ENCODE measurements around the gene TEX22. TPM values are rescaled to one million over a fixed set of nuclear protein-coding genes. Genes with fewer than 3 reads are reported as not detected.

TEX22 gene
- total RNA-seq, 1 donor from 2014 or later: 0.60 TPM

DNA sequence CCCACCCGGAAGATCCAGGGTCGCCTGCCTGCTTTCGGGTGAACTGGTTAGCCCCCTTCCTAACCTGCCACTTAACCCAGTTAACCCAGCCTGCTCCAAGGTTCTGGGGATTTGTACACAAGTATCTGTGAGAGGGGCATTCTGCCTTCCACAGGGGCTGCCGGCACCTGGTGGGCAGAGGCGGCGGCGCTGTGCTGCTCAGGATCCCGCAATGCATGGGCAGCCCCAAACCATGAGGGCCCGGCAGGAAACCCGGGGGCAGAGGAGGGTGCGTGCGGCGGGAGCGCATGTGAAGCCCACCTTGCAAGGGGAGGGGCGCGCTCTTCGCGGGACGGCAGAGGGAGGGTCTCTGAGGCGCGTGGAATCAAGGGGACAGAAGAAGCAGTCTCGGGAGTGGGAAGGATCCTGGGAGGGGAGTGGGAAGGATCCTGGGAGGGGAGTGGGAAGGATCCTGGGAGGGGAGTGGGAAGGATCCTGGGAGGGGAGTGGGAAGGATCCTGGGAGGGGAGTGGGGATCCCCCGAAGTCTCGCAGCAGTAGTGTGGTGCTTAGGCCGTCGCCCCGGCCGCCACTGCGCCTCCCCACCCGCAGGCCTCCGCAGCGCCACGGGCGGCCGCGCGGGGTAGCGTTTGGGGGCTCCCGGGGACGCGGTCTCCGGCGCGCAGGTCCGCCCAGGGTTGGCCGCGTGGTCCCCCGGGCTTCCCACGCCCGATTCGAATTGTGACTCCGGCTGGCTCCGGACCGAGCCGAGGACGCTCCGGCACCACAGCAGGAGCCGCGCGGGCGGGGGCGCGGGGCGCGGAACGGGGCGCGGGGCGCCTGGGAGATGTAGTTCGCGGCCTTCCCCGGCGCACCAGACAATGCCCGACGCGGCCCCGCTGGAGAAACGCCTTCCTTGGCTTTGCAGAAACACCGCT is 16.4 kb downstream of the TEX22 start:
- no peak for DNase-seq (ENCODE audit: low spot score)
- no peaks in the 10 kb centered on the region for H3K36me3 Mint-ChIP-seq (ENCODE audit: low read depth)
- TF ChIP-seq, protein P1, sequence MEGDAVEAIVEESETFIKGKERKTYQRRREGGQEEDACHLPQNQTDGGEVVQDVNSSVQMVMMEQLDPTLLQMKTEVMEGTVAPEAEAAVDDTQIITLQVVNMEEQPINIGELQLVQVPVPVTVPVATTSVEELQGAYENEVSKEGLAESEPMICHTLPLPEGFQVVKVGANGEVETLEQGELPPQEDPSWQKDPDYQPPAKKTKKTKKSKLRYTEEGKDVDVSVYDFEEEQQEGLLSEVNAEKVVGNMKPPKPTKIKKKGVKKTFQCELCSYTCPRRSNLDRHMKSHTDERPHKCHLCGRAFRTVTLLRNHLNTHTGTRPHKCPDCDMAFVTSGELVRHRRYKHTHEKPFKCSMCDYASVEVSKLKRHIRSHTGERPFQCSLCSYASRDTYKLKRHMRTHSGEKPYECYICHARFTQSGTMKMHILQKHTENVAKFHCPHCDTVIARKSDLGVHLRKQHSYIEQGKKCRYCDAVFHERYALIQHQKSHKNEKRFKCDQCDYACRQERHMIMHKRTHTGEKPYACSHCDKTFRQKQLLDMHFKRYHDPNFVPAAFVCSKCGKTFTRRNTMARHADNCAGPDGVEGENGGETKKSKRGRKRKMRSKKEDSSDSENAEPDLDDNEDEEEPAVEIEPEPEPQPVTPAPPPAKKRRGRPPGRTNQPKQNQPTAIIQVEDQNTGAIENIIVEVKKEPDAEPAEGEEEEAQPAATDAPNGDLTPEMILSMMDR (IDR thresholded peaks at IDR 0.05): peak; percentile 85
- no peaks in the 10 kb centered on the region for H3K27me3 Mint-ChIP-seq (ENCODE audit: low read depth)
- no peak overlapping the region for H3K27ac Mint-ChIP-seq (ENCODE audit: unreplicated experiment)
- no peaks in the 10 kb centered on the region for H3K9me3 Mint-ChIP-seq (ENCODE audit: low read depth)
- peaks cover 22% of the 10 kb centered on the region for H3K4me1 Mint-ChIP-seq (ENCODE audit: low read depth)
- peak overlapping the region; percentile 62 for H3K4me3 Mint-ChIP-seq (ENCODE audit: unreplicated experiment)

DNA sequence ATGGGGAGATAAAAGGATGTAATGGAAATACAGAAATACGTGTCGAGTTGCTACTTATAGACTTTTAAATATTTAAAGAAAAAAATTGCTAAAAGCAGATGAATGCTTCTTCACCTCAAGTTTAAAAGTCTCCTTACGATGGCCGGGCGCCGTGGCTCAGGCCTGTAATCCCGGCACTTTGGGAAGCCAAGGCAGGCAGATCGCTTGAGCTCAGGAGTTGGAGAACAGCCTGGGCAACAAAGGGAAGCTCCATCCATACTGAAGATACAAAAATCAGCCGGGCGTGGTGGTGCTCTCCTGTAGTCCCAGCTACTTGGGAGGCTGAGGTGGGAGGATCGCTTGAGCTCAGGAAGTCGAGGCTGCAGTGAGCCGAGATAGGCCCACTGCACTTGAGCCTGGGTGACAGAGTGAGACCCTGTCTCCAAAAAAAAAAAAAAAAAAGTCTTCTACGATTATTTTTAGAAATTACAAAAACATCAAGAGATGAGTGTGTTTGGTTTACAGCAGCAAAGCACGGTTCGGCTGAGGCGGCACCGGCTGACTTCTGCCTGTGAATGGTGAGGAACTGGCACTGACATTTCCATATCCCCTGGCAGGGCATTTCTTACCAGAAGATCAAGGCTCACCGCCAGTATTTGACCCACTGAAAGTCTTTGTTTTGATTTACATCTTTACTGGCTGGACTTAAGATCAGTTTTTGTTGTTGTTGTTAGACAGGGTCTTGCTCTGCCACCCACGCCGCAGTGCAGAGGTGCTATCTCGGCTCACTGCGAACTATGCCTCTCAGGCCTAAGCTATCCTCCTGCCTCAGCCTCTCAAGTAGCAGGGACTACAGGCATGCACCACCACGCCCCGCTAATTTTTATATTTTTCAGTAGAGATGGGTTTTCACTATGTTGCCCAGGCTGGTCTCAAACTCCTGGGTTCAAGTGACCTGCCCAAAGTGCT is 17.4 kb downstream of the TEX22 start:
- no peaks in the 10 kb centered on the region for H3K9me3 Mint-ChIP-seq (ENCODE audit: low read depth)
- no peaks in the 10 kb centered on the region for H3K27me3 Mint-ChIP-seq (ENCODE audit: low read depth)
- peak overlapping the region; percentile 62 for H3K4me3 Mint-ChIP-seq (ENCODE audit: unreplicated experiment)
- H3K27ac Mint-ChIP-seq (ENCODE audit: unreplicated experiment): no peak overlapping the region
- TF ChIP-seq, protein P1 (IDR thresholded peaks at IDR 0.05): no peak
- no peak for DNase-seq (ENCODE audit: low spot score)
- H3K4me1 Mint-ChIP-seq (ENCODE audit: low read depth): peaks cover 22% of the 10 kb centered on the region
- H3K36me3 Mint-ChIP-seq (ENCODE audit: low read depth): no peaks in the 10 kb centered on the region

DNA sequence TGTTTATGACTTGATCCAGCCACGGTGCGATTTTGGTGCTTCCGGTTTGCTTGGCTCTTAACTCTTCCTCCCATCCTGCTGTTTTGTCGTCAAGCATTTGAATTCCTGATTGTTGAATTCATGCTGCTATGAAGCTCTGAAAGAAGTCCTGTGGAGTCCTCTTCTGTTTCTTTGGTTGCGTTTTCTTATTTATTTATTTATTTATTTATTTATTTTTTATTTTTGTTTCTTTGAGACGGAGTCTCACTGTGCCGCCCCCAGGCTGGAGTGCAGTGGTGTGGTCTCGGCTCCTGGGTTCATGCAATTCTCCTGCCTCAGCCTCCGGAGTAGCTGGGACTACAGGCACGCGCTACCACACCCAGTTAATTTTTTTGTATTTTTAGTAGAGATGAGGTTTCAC is 18.3 kb downstream of the TEX22 start:
- TF ChIP-seq, protein P1 (IDR thresholded peaks at IDR 0.05): no peak
- DNase-seq (ENCODE audit: low spot score): no peak
- H3K4me1 Mint-ChIP-seq (ENCODE audit: low read depth): peaks cover 29% of the 10 kb centered on the region
- no peaks in the 10 kb centered on the region for H3K27me3 Mint-ChIP-seq (ENCODE audit: low read depth)
- no peaks in the 10 kb centered on the region for H3K36me3 Mint-ChIP-seq (ENCODE audit: low read depth)
- no peaks in the 10 kb centered on the region for H3K9me3 Mint-ChIP-seq (ENCODE audit: low read depth)
- no peak overlapping the region for H3K27ac Mint-ChIP-seq (ENCODE audit: unreplicated experiment)
- H3K4me3 Mint-ChIP-seq (ENCODE audit: unreplicated experiment): no peak overlapping the region

DNA sequence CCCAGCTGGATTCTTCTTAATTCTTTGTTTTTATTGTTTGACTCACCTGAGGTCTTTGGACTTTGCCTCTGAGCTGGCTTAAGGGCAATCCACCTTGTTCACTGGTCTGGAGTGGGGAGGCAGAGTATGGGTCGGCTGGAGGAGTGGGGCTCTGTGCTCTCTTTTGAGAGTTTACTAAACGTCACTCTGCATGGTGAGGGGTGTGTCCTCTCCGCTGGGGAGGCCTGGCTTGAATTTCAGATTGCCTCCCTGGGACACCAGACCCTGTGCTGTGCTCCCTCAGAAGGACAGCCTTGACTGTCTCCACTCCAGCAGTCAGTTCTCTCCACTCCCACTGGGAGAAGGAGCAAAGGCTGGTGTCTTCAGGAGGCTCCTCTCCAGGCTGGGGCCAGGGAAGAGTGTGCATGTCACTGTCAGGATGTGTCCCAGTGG is 19.4 kb downstream of the TEX22 start:
- TF ChIP-seq, protein P1 (IDR thresholded peaks at IDR 0.05): no peak
- no peaks in the 10 kb centered on the region for H3K36me3 Mint-ChIP-seq (ENCODE audit: low read depth)
- no peaks in the 10 kb centered on the region for H3K9me3 Mint-ChIP-seq (ENCODE audit: low read depth)
- DNase-seq (ENCODE audit: low spot score): no peak
- H3K27ac Mint-ChIP-seq (ENCODE audit: unreplicated experiment): no peak overlapping the region
- H3K4me1 Mint-ChIP-seq (ENCODE audit: low read depth): peaks cover 37% of the 10 kb centered on the region
- H3K4me3 Mint-ChIP-seq (ENCODE audit: unreplicated experiment): no peak overlapping the region
- no peaks in the 10 kb centered on the region for H3K27me3 Mint-ChIP-seq (ENCODE audit: low read depth)
